Measurements from ENCODE around the gene LHX2.
"Not testable (repeated sequence)": the region's sequence is repeated elsewhere in the genome, so short reads cannot be mapped to it uniquely, and the experiment has no call there.

The LHX2 gene

GRCh38 chr9:124011460-124012301 lies at the start of gene LHX2:
Gene LHX2 (plus strand): TSS chr9:124011768. CDS start chr9:124012349, 581 bp downstream.
- peak; percentile 88 for DNase-seq (ENCODE audit: low spot score)

- DNase-seq (ENCODE audit: low spot score), result no peak
These were observed 46.8 kb upstream of the LHX2 start for GRCh38 chr9:123964761-123965160.

GRCh38 chr9:123965801-123966686 lies 45.5 kb upstream of the LHX2 start:
- DNase-seq (ENCODE audit: low spot score), result no peak

- DNase-seq (ENCODE audit: low spot score), result no peak
These were observed 44.2 kb upstream of the LHX2 start for GRCh38 chr9:123967323-123967722.

GRCh38 chr9:123972618-123973017 lies 39.0 kb upstream of the LHX2 start:
- DNase-seq (ENCODE audit: low spot score), result no peak

- no peak for DNase-seq (ENCODE audit: low spot score)
These were observed 37.9 kb upstream of the LHX2 start for GRCh38 chr9:123973590-123974223.

- DNase-seq (ENCODE audit: low spot score), result no peak
These were observed 37.1 kb upstream of the LHX2 start for GRCh38 chr9:123974471-123974870.

- no peak for DNase-seq (ENCODE audit: low spot score)
These were observed 35.7 kb upstream of the LHX2 start for GRCh38 chr9:123975871-123976270.

- DNase-seq (ENCODE audit: low spot score), result not testable (repeated sequence)
These were observed 35.0 kb upstream of the LHX2 start for GRCh38 chr9:123976579-123976978.

- DNase-seq (ENCODE audit: low spot score), result no peak
These were observed 32.6 kb upstream of the LHX2 start for GRCh38 chr9:123978981-123979380.

- no peak for DNase-seq (ENCODE audit: low spot score)
These were observed 29.0 kb upstream of the LHX2 start for GRCh38 chr9:123982535-123982934.

- no peak for DNase-seq (ENCODE audit: low spot score)
These were observed 28.5 kb upstream of the LHX2 start for GRCh38 chr9:123983047-123983446.

- no peak for DNase-seq (ENCODE audit: low spot score)
These were observed 26.8 kb upstream of the LHX2 start for GRCh38 chr9:123984802-123985201.

- no peak for DNase-seq (ENCODE audit: low spot score)
These were observed 25.7 kb upstream of the LHX2 start for GRCh38 chr9:123985869-123986268.

GRCh38 chr9:123990427-123990826 lies 21.1 kb upstream of the LHX2 start:
- DNase-seq (ENCODE audit: low spot score), result no peak

GRCh38 chr9:123992679-123993078 lies 18.9 kb upstream of the LHX2 start:
- not testable (repeated sequence) for DNase-seq (ENCODE audit: low spot score)

- no peak for DNase-seq (ENCODE audit: low spot score)
These were observed 14.7 kb upstream of the LHX2 start for GRCh38 chr9:123996731-123997421.

GRCh38 chr9:123997665-123998277 lies 13.8 kb upstream of the LHX2 start:
- DNase-seq (ENCODE audit: low spot score), result no peak

- no peak for DNase-seq (ENCODE audit: low spot score)
These were observed 13.2 kb upstream of the LHX2 start for GRCh38 chr9:123998278-123998925.

- no peak for DNase-seq (ENCODE audit: low spot score)
These were observed 12.5 kb upstream of the LHX2 start for GRCh38 chr9:123998970-123999621.
